ENCODE data around the gene SMARCD1.

Gene SMARCD1

GRCh38 chr12:50088577-50089335 lies 3.6 kb downstream of the SMARCD1 start:
- H3K36me3 Mint-ChIP-seq (ENCODE audit: insufficient read depth): peaks cover 54% of the 10 kb centered on the region
- no peaks in the 10 kb centered on the region for H3K9me3 Mint-ChIP-seq
- no peak overlapping the region for H3K4me3 Mint-ChIP-seq
- peak overlapping the region; percentile 11 for H3K27ac Mint-ChIP-seq (ENCODE audit: low read depth)
- peaks cover 31% of the 10 kb centered on the region for H3K4me1 Mint-ChIP-seq
- ATAC-seq (replicated peaks; ENCODE audit: extremely low read depth, poor library complexity, severe bottlenecking): no peak
- no peaks in the 10 kb centered on the region for H3K27me3 Mint-ChIP-seq
- DNase-seq (ENCODE audit: low spot score in 2 of 2): peak; percentile 35 to 37

GRCh38 chr12:50089730-50090129 lies 4.6 kb downstream of the SMARCD1 start:
- Mint-ChIP-seq H3K9me3 (no peaks in the 10 kb centered on the region), H3K36me3 (ENCODE audit: insufficient read depth) (peaks cover 62% of the 10 kb centered on the region), H3K4me3 (no peak overlapping the region), H3K27me3 (no peaks in the 10 kb centered on the region), H3K4me1 (peaks cover 30% of the 10 kb centered on the region), H3K27ac (ENCODE audit: low read depth) (no peak overlapping the region)
- no peak for DNase-seq (ENCODE audit: low spot score in 2 of 2)
- ATAC-seq (replicated peaks; ENCODE audit: extremely low read depth, poor library complexity, severe bottlenecking): no peak

- Mint-ChIP-seq H3K27ac (ENCODE audit: low read depth) (no peak overlapping the region), H3K36me3 (ENCODE audit: insufficient read depth) (peaks cover 65% of the 10 kb centered on the region), H3K4me1 (peaks cover 29% of the 10 kb centered on the region), H3K9me3 (no peaks in the 10 kb centered on the region), H3K4me3 (no peak overlapping the region), H3K27me3 (no peaks in the 10 kb centered on the region)
- no peak for DNase-seq (ENCODE audit: low spot score in 2 of 2)
- no peak for ATAC-seq (replicated peaks; ENCODE audit: extremely low read depth, poor library complexity, severe bottlenecking)
These were observed 5.2 kb downstream of the SMARCD1 start for GRCh38 chr12:50090391-50090790.

- DNase-seq (ENCODE audit: low spot score in 2 of 2) (no peak), ATAC-seq (replicated peaks; ENCODE audit: extremely low read depth, poor library complexity, severe bottlenecking) (no peak)
- Mint-ChIP-seq H3K4me1 (no peaks in the 10 kb centered on the region), H3K4me3 (no peak overlapping the region), H3K27ac (ENCODE audit: low read depth) (no peak overlapping the region), H3K9me3 (no peaks in the 10 kb centered on the region), H3K36me3 (ENCODE audit: insufficient read depth) (peaks cover 67% of the 10 kb centered on the region), H3K27me3 (no peaks in the 10 kb centered on the region)
These were observed 12.8 kb downstream of the SMARCD1 start for GRCh38 chr12:50097952-50098351.

- no peaks in the 10 kb centered on the region for H3K27me3 Mint-ChIP-seq
- H3K27ac Mint-ChIP-seq (ENCODE audit: low read depth): peak overlapping the region; percentile 54
- no peak for DNase-seq (ENCODE audit: low spot score in 2 of 2)
- no peaks in the 10 kb centered on the region for H3K9me3 Mint-ChIP-seq
- H3K4me1 Mint-ChIP-seq: no peaks in the 10 kb centered on the region
- ATAC-seq (replicated peaks; ENCODE audit: extremely low read depth, poor library complexity, severe bottlenecking): no peak
- no peak overlapping the region for H3K4me3 Mint-ChIP-seq
- H3K36me3 Mint-ChIP-seq (ENCODE audit: insufficient read depth): peaks cover 55% of the 10 kb centered on the region
These were observed 14.3 kb downstream of the SMARCD1 start for GRCh38 chr12:50099302-50100008.

- Mint-ChIP-seq H3K4me3 (no peak overlapping the region), H3K36me3 (ENCODE audit: insufficient read depth) (peaks cover 47% of the 10 kb centered on the region), H3K27me3 (no peaks in the 10 kb centered on the region), H3K4me1 (no peaks in the 10 kb centered on the region), H3K9me3 (no peaks in the 10 kb centered on the region), H3K27ac (ENCODE audit: low read depth) (peak overlapping the region; percentile 33)
- ATAC-seq (replicated peaks; ENCODE audit: extremely low read depth, poor library complexity, severe bottlenecking): no peak
- DNase-seq (ENCODE audit: low spot score in 2 of 2): no peak
These were observed 15.4 kb downstream of the SMARCD1 start for GRCh38 chr12:50100561-50100960.

GRCh38 chr12:50101663-50102062 lies 16.5 kb downstream of the SMARCD1 start:
- peaks cover 36% of the 10 kb centered on the region for H3K36me3 Mint-ChIP-seq (ENCODE audit: insufficient read depth)
- H3K27ac Mint-ChIP-seq (ENCODE audit: low read depth): no peak overlapping the region
- H3K4me3 Mint-ChIP-seq: no peak overlapping the region
- no peak for ATAC-seq (replicated peaks; ENCODE audit: extremely low read depth, poor library complexity, severe bottlenecking)
- H3K27me3 Mint-ChIP-seq: no peaks in the 10 kb centered on the region
- DNase-seq (ENCODE audit: low spot score in 2 of 2): no peak
- no peaks in the 10 kb centered on the region for H3K4me1 Mint-ChIP-seq
- H3K9me3 Mint-ChIP-seq: no peaks in the 10 kb centered on the region

GRCh38 chr12:50102131-50102531 lies 17.0 kb downstream of the SMARCD1 start:
- no peaks in the 10 kb centered on the region for H3K9me3 Mint-ChIP-seq
- no peak overlapping the region for H3K27ac Mint-ChIP-seq (ENCODE audit: low read depth)

GRCh38 chr12:50102646-50103309 lies 17.6 kb downstream of the SMARCD1 start:
- DNase-seq (ENCODE audit: low spot score in 2 of 2): no peak
- Mint-ChIP-seq H3K27me3 (no peaks in the 10 kb centered on the region), H3K36me3 (ENCODE audit: insufficient read depth) (peaks cover 25% of the 10 kb centered on the region), H3K27ac (ENCODE audit: low read depth) (peak overlapping the region; percentile 49), H3K9me3 (no peaks in the 10 kb centered on the region), H3K4me3 (no peak overlapping the region), H3K4me1 (no peaks in the 10 kb centered on the region)
- no peak for ATAC-seq (replicated peaks; ENCODE audit: extremely low read depth, poor library complexity, severe bottlenecking)

More at GRCh38 chr12:50102131-50102531, 17.0 kb downstream of the SMARCD1 start:
- H3K4me3 Mint-ChIP-seq: no peak overlapping the region
- H3K36me3 Mint-ChIP-seq (ENCODE audit: insufficient read depth): peaks cover 32% of the 10 kb centered on the region
- no peak for DNase-seq (ENCODE audit: low spot score in 2 of 2)
- ATAC-seq (replicated peaks; ENCODE audit: extremely low read depth, poor library complexity, severe bottlenecking): no peak
- no peaks in the 10 kb centered on the region for H3K27me3 Mint-ChIP-seq
- no peaks in the 10 kb centered on the region for H3K4me1 Mint-ChIP-seq

GRCh38 chr12:50103351-50103750 lies 18.2 kb downstream of the SMARCD1 start:
- H3K4me3 Mint-ChIP-seq: no peak overlapping the region
- peaks cover 24% of the 10 kb centered on the region for H3K36me3 Mint-ChIP-seq (ENCODE audit: insufficient read depth)
- no peaks in the 10 kb centered on the region for H3K4me1 Mint-ChIP-seq
- DNase-seq (ENCODE audit: low spot score in 2 of 2) (no peak), ATAC-seq (replicated peaks; ENCODE audit: extremely low read depth, poor library complexity, severe bottlenecking) (no peak)
- H3K27me3 Mint-ChIP-seq: no peaks in the 10 kb centered on the region
- H3K9me3 Mint-ChIP-seq: no peaks in the 10 kb centered on the region
- H3K27ac Mint-ChIP-seq (ENCODE audit: low read depth): peak overlapping the region; percentile 49

- Mint-ChIP-seq H3K4me3 (no peak within 1 kb of the TSS), H3K4me1 (no peaks in the 10 kb centered on the region), H3K9me3 (no peaks in the 10 kb centered on the region), H3K27ac (ENCODE audit: low read depth) (peak within 1 kb of the TSS; percentile 49), H3K27me3 (no peaks in the 10 kb centered on the region), H3K36me3 (ENCODE audit: insufficient read depth) (peaks cover 21% of the 10 kb centered on the region)
- ATAC-seq (replicated peaks; ENCODE audit: extremely low read depth, poor library complexity, severe bottlenecking) (no peak), DNase-seq (ENCODE audit: low spot score in 2 of 2) (no peak)
These were observed 18.7 kb downstream of the SMARCD1 start, which contains the start of gene GPD1 for GRCh38 chr12:50103767-50104321. Gene GPD1, plus strand, starts transcription at chr12:50104008. Its CDS starts 43 bp downstream, at chr12:50104051.

All from central memory CD8-positive, alpha-beta T cell (primary cell).